H1 (cell line): ENCODE data around the gene SERPINB1. TPM values are rescaled to one million over a fixed set of nuclear protein-coding genes. Genes with fewer than 3 reads are reported as not detected.

Source experiments
- ASH2L ChIP-seq: fragments of 200-600, 300-600 bp; sonication (generic); IDR thresholded peaks from one replicate; pipeline ENCODE4 v1.7.1; 2017; ENCODE audit warnings: low read length
- CEBPB ChIP-seq: IDR thresholded peaks from 2 replicates; pipeline ENCODE4 v1.6.1; 2012; ENCODE audit warnings: low read depth, low read length
- CTCF ChIP-seq, 3 experiments: IDR thresholded peaks; 1 replicate in 2 of 3; 2 replicates in 1 of 3; pipeline versions ENCODE4 v1.5.1 to v1.6.1; 2011; ENCODE audit warnings: low read length in 3 of 3, mild to moderate bottlenecking in 3 of 3, inconsistent platforms in 2 of 3, low read depth in 1 of 3, moderate library complexity in 1 of 3; ENCODE audit not compliant: insufficient read depth in 1 of 3; ENCODE audit errors: control extremely low read depth in 1 of 3
- E2F6 ChIP-seq: IDR thresholded peaks from 2 replicates; pipeline ENCODE4 v1.6.1; 2012; ENCODE audit warnings: inconsistent platforms
- EGR1 ChIP-seq: IDR thresholded peaks from 2 replicates; pipeline ENCODE4 v1.6.1; 2011; ENCODE audit warnings: low read depth, low read length, borderline replicate concordance
- GABPA ChIP-seq: IDR thresholded peaks from 2 replicates; pipeline ENCODE4 v1.6.1; 2011; ENCODE audit warnings: mild to moderate bottlenecking, low read length, moderate library complexity, borderline replicate concordance; ENCODE audit not compliant: insufficient read depth
- MAFK ChIP-seq: IDR thresholded peaks from 2 replicates; pipeline ENCODE4 v1.6.1; 2012; ENCODE audit warnings: low read depth, mild to moderate bottlenecking, improper control_type of control experiment, low read length
- NRF1 ChIP-seq: IDR thresholded peaks from 2 replicates; pipeline ENCODE4 v1.6.1; 2011; ENCODE audit warnings: mild to moderate bottlenecking, low read depth, low read length, improper control_type of control experiment
- PHF8 ChIP-seq: fragments of 200-600 bp; sonication (generic); conservative IDR thresholded peaks from 2 replicates; pipeline ENCODE4 v1.7.1; 2012; ENCODE audit warnings: low read depth, mild to moderate bottlenecking, inconsistent platforms, low read length, moderate library complexity
- SP4 ChIP-seq: IDR thresholded peaks from 2 replicates; pipeline ENCODE4 v1.6.1; 2012; ENCODE audit warnings: low read length, inconsistent platforms
- SUZ12 ChIP-seq: fragments of 200-600 bp; sonication (generic); IDR thresholded peaks from 2 replicates; pipeline ENCODE4 v1.6.1; 2012; ENCODE audit warnings: mild to moderate bottlenecking, inconsistent platforms, low read length, moderate library complexity, mixed read lengths
- TAF1 ChIP-seq: IDR thresholded peaks from 2 replicates; pipeline ENCODE4 v1.6.1; 2011; ENCODE audit warnings: mild to moderate bottlenecking, low read depth, low read length
- TAF7 ChIP-seq: optimal IDR thresholded peaks from 2 replicates; pipeline ENCODE3; 2011; ENCODE audit warnings: low read depth, mild to moderate bottlenecking, inconsistent platforms, low read length, moderate library complexity, borderline replicate concordance
- TCF12 ChIP-seq: IDR thresholded peaks from 2 replicates; pipeline ENCODE4 v1.6.1; 2011; ENCODE audit warnings: low read depth, mild to moderate bottlenecking, low read length
- USF2 ChIP-seq: IDR thresholded peaks from 2 replicates; pipeline ENCODE4 v1.6.1; 2011; ENCODE audit warnings: low read length, improper control_type of control experiment
- ZNF274 ChIP-seq: IDR thresholded peaks from 2 replicates; pipeline ENCODE4 v1.7.0; 2012; ENCODE audit warnings: low read length, borderline replicate concordance; ENCODE audit errors: extremely low read depth
- polyA plus RNA-seq, 7 experiments: library from polyadenylated mRNA; depleted of rRNA in 3 of 7; stranded (reverse) in 5 of 7; unstranded in 2 of 7; fragments of >200 nt in 5 of 7; fragments of 200-250 nt in 2 of 7; gene quantifications; 1 replicate in 5 of 7; 2 replicates in 1 of 7; 4 replicates in 1 of 7; pipeline versions ENCODE4 v1.2.1 to v1.2.3, GENCODE V29; 2011 to 2013; ENCODE audit warnings: missing spikeins in 2 of 7, mixed read lengths in 2 of 7
- total RNA-seq: library from RNA; stranded (reverse); fragmentation: NEBNext Ultra II Directional; extraction: Animal tissue kit (Norgen Biotek cat#: 25700); gene quantifications from 2 replicates; pipeline ENCODE4 v1.2.1, GENCODE V29; 2021

SERPINB1 gene
- total and polyA plus RNA-seq, 2 of the 8 experiments (the other 6 are each of a cell fraction or from before 2014, with no cell fraction given), result 8.1 to 17.3 TPM

- no peak for TF ChIP-seq TCF12
- no peak for TF ChIP-seq TAF7
- no peak for TF ChIP-seq GABPA
- 0 out of 2 replicates have a peak, but pooled peaks have one; percentile 29 for TF ChIP-seq PHF8
- TF ChIP-seq CTCF (IDR thresholded peaks at IDR 0.05; ENCODE audit: control extremely low read depth in 1 of 3, insufficient read depth in 1 of 3, low read depth in 1 of 3, low read length in 3 of 3), result peak in 1 of 3 experiments; percentile 10; a peak in 1 of 4 replicates
- no peak for TF ChIP-seq CEBPB
- no peak for TF ChIP-seq ZNF274
- TF ChIP-seq MAFK, result no peak
- TF ChIP-seq E2F6, result no peak
- peak; percentile 98 for TF ChIP-seq ASH2L
- TF ChIP-seq SUZ12, result peak; percentile 4; the same call in 1 of the 2 replicates
- TF ChIP-seq SP4, result 0 out of 2 replicates have a peak, but pooled peaks have one; percentile 30
- TF ChIP-seq EGR1, result 0 out of 2 replicates have a peak, but pooled peaks have one; percentile 26
- TF ChIP-seq NRF1, result no peak
- TF ChIP-seq USF2, result no peak
- TF ChIP-seq TAF1, result 0 out of 2 replicates have a peak, but pooled peaks have one; percentile 39
Measured at GRCh38 chr6:2875359-2876191, 33.9 kb upstream of the SERPINB1 start (continued).
